Effector memory CD4-positive, alpha-beta T cell (primary cell): ENCODE measurements around the gene MCRIP1.
A peak's percentile ranks its signal among the peaks of the same experiment; 100 is the strongest.
"Not testable (repeated sequence)": the region's sequence is repeated elsewhere in the genome, so short reads cannot be mapped to it uniquely, and the experiment has no call there.

Experiments
- DNase-seq, 3 donors: peaks; one replicate each; pipeline ENCODE4 v3.0.0-alpha.2; 2020
- H3K27ac ChIP-seq: 2 replicates; pipeline ENCODE4 v1.7.0; 2013; ENCODE audit warnings: mild to moderate bottlenecking, low read length, moderate library complexity; ENCODE audit not compliant: insufficient read depth, poor library complexity, severe bottlenecking
- H3K27me3 ChIP-seq: replicated peaks from 2 replicates; pipeline ENCODE4 v1.7.0; 2013; ENCODE audit warnings: mild to moderate bottlenecking, low read length; ENCODE audit not compliant: insufficient read depth, control insufficient read depth, poor library complexity, severe bottlenecking
- H3K36me3 ChIP-seq: 2 replicates; pipeline ENCODE4 v1.7.0; 2013; ENCODE audit warnings: mild to moderate bottlenecking, low read length, moderate library complexity; ENCODE audit not compliant: control insufficient read depth, insufficient read depth
- H3K4me1 ChIP-seq: 2 replicates; pipeline ENCODE4 v1.7.0; 2013; ENCODE audit warnings: low read length, mild to moderate bottlenecking; ENCODE audit not compliant: control insufficient read depth, insufficient read depth, poor library complexity, severe bottlenecking
- H3K4me3 ChIP-seq: 2 replicates; pipeline ENCODE4 v1.7.0; 2013; ENCODE audit warnings: low read length, low read depth, mild to moderate bottlenecking; ENCODE audit not compliant: insufficient read depth, poor library complexity, severe bottlenecking
- H3K9me3 ChIP-seq: 2 replicates; pipeline ENCODE4 v1.7.0; 2013; ENCODE audit warnings: mild to moderate bottlenecking, low read length, moderate library complexity; ENCODE audit not compliant: control insufficient read depth

The MCRIP1 gene

GRCh38 chr17:81840826-81841778, 8.0 kb upstream of the MCRIP1 start:
- no peak overlapping the region for H3K4me3 ChIP-seq
- no peak for DNase-seq
- no peaks in the 10 kb centered on the region for H3K27me3 ChIP-seq
- no peak overlapping the region for H3K27ac ChIP-seq
- no peaks in the 10 kb centered on the region for H3K9me3 ChIP-seq
- H3K4me1 ChIP-seq: no peaks in the 10 kb centered on the region
- peaks cover 36% of the 10 kb centered on the region for H3K36me3 ChIP-seq

GRCh38 chr17:81840059-81840458, 7.0 kb upstream of the MCRIP1 start:
- H3K27ac ChIP-seq, DNase-seq, H3K4me1 ChIP-seq, H3K9me3 ChIP-seq, H3K4me3 ChIP-seq, H3K27me3 ChIP-seq: not testable (repeated sequence)
- H3K36me3 ChIP-seq: peaks cover 26% of the 10 kb centered on the region

- Histone ChIP-seq H3K27me3 (no peaks in the 10 kb centered on the region), H3K36me3 (peaks cover 18% of the 10 kb centered on the region), H3K4me1 (no peaks in the 10 kb centered on the region), H3K9me3 (no peaks in the 10 kb centered on the region), H3K4me3 (no peak overlapping the region), H3K27ac (no peak overlapping the region)
- no peak for DNase-seq
Measured at GRCh38 chr17:81839301-81839700, 6.2 kb upstream of the MCRIP1 start.

GRCh38 chr17:81838753-81839255, 5.7 kb upstream of the MCRIP1 start:
- DNase-seq: no peak
- Histone ChIP-seq H3K4me1 (peaks cover under 1% of the 10 kb centered on the region), H3K27ac (no peak overlapping the region), H3K4me3 (no peak overlapping the region), H3K27me3 (no peaks in the 10 kb centered on the region), H3K9me3 (no peaks in the 10 kb centered on the region), H3K36me3 (peaks cover 13% of the 10 kb centered on the region)

GRCh38 chr17:81837641-81838040, 4.5 kb upstream of the MCRIP1 start:
- Histone ChIP-seq H3K27ac (no peak overlapping the region), H3K4me3 (no peak overlapping the region), H3K9me3 (no peaks in the 10 kb centered on the region), H3K36me3 (peaks cover 1% of the 10 kb centered on the region), H3K4me1 (peaks cover 8% of the 10 kb centered on the region), H3K27me3 (no peaks in the 10 kb centered on the region)
- no peak for DNase-seq

- peaks cover 15% of the 10 kb centered on the region for H3K4me1 ChIP-seq
- H3K27me3 ChIP-seq: no peaks in the 10 kb centered on the region
- peak within 1 kb of the TSS; percentile 81 for H3K27ac ChIP-seq
- no peaks in the 10 kb centered on the region for H3K9me3 ChIP-seq
- H3K36me3 ChIP-seq: no peaks in the 10 kb centered on the region
- DNase-seq: no peak
- peak within 1 kb of the TSS; percentile 56 for H3K4me3 ChIP-seq
Measured at GRCh38 chr17:81834831-81835267, 1.8 kb upstream of the MCRIP1 start, which contains the start of gene PPP1R27. PPP1R27 (minus strand) TSS chr17:81835050; CDS start chr17:81834953, 97 bp downstream.

GRCh38 chr17:81833921-81834830, 1.1 kb upstream of the MCRIP1 start:
- H3K27ac ChIP-seq: peak overlapping the region; percentile 81
- H3K36me3 ChIP-seq: no peaks in the 10 kb centered on the region
- H3K27me3 ChIP-seq: no peaks in the 10 kb centered on the region
- no peak for DNase-seq
- peaks cover 15% of the 10 kb centered on the region for H3K4me1 ChIP-seq
- H3K4me3 ChIP-seq: peak overlapping the region; percentile 56
- H3K9me3 ChIP-seq: no peaks in the 10 kb centered on the region

GRCh38 chr17:81832608-81833159, 407 bp downstream of the MCRIP1 start:
- DNase-seq: no peak
- Histone ChIP-seq H3K27me3 (no peaks in the 10 kb centered on the region), H3K27ac (peak overlapping the region; percentile 63), H3K9me3 (no peaks in the 10 kb centered on the region), H3K36me3 (no peaks in the 10 kb centered on the region), H3K4me3 (peak overlapping the region; percentile 57), H3K4me1 (peaks cover 15% of the 10 kb centered on the region)

GRCh38 chr17:81831957-81832607, 1.0 kb downstream of the MCRIP1 start:
- Histone ChIP-seq H3K27me3 (no peaks in the 10 kb centered on the region), H3K4me1 (peaks cover 15% of the 10 kb centered on the region), H3K4me3 (peak overlapping the region; percentile 57), H3K27ac (peak overlapping the region; percentile 63), H3K36me3 (no peaks in the 10 kb centered on the region), H3K9me3 (no peaks in the 10 kb centered on the region)
- peak; percentile 18 to 27 (median 26) for DNase-seq
